ENCODE data around the gene TRPM3.

TRPM3 gene

DNA sequence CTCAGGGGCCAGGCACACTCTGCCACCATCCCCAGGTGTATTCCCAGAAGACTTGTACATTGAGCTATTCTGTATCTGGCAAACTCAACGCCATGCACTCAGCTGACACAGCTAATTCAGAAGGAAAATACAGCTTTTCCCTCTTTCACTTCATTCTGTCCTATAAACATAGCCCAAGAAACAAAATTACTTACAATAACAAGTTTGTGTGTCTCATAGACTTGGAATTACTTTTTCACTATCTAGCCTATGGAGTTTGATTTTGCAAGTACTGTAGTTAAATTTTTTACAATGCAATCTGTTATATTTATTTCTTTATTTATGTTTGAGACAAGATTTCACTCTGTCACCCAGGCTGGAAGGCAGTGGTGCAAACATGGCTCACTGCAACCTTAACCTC lies 581.9 kb downstream of the TRPM3 start:
- no peak for DNase-seq

- DNase-seq: no peak
These were observed 582.4 kb downstream of the TRPM3 start for GRCh38 chr9:70539001-70539400.

DNA sequence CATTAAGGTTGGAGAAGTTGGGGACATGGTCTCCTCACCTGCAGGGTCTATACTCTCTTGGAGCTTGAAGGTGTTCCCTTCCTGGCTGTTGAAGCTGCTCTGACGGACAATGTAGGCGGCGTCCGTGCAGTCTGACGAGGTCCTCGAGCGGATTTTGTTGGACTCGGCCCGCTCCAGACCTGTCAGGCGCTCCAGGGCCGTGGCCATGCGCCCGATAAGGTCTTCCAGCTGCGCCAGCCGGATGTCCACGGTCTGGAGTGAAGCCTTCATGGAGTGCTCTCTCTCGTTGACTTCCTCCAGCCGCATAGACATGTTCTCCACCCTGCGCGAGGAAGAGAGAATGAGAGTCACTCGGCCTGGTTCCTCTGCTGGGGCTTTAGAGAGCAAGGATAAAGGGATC lies 584.3 kb downstream of the TRPM3 start:
- no peak for DNase-seq

DNA sequence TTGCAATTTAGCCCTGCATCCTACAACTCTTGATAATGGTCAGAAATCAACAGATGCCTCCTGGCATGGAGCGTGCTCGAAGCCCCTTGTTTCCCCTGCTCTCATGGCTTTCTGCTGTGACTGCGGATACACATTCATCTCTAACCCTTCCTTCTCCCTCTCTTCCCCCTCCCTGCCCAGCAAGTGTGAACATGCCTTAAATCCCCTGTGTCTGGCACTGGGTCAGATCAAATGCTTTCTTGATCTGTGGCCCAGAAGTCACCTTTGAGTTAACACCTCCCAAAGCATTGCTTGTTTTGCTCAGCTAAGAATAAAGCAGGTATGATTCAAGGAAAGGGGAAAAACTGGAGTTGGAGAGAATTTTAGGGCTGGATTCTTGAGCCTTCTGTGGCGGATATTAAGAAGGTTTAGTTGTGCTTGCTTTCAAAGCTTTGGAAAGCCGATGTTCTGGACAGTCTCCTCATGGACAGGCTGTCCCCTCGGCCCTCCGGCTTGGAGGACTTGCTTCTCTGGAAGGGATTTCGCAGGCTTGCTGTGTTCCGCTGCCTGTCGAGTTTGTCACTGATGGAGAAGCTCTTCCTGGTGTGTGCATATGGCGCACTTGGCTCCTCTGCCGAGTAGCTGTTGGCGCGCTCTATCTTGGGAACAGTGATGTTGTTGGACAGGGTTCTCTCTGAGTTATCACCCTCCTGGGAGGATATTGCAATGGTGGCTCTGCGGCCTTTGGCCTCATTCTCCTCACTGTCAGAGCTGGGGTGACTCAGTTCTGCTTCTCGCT lies 585.7 kb downstream of the TRPM3 start:
- peak; percentile 92 to 95 for DNase-seq

DNA sequence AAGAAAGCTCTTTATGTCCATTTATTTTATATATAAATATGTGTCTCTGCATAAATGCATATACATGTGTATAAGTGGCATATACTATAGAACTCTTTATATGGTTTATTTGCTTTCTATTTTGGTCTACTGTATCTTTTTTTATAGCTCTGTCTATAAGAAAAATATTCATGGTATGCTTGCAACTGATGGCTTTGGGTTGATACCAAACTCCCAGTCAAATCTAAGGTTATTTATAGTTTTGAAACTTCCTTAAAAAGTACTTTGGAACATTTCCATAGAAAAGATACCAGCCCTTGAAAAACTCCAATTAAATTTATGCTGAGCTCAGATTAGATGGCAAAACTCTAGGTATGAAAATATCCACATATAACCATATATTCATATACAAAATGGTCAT lies 587.0 kb downstream of the TRPM3 start:
- no peak for DNase-seq

GRCh38 chr9:70534061-70534460 lies 587.4 kb downstream of the TRPM3 start:
- DNase-seq: no peak

- DNase-seq: no peak
These were observed 587.9 kb downstream of the TRPM3 start for GRCh38 chr9:70533492-70533891.

- DNase-seq: no peak
These were observed 588.7 kb downstream of the TRPM3 start for GRCh38 chr9:70532716-70533115.

DNA sequence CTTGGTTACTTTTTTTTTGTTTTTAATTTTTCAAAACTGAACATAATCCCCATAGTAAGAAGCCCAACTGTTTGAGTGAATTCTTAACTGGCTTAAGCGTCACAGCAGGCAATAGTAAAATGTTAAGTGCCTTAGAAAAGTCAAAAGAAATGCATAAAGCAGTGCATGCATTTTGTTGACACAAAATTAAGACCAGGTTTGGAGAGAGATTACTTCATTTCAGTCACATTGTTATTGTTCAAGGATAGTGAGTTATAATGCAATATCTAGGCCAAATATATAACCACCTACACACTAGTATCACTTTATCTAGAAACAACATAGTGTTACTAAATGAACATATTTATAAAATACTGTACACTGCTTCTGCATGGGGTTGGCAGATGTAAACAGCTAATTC lies 590.1 kb downstream of the TRPM3 start:
- DNase-seq: no peak

- no peak for DNase-seq
These were observed 590.7 kb downstream of the TRPM3 start for GRCh38 chr9:70530716-70531115.

DNA sequence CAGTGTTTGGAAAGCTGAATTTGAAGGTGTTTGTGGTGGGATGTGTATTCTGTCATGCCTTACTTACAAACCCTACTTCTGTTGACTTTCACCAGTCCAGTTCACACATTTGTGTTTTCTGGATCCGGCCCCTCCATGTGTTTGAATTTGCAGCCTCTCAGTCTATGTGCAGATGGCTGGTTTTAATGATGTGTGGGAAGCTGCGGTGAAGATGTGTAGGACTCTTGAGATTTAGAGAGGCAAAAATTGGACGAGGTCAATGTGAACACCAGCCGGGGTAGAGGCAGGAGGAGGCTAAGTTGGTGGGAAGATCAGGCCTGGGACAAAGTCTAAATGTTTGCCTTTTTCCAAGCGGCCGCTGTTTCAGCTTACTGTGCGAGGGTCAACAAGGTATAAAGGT lies 591.6 kb downstream of the TRPM3 start:
- DNase-seq: no peak

GRCh38 chr9:70529377-70529776 lies 592.0 kb downstream of the TRPM3 start:
- no peak for DNase-seq

DNA sequence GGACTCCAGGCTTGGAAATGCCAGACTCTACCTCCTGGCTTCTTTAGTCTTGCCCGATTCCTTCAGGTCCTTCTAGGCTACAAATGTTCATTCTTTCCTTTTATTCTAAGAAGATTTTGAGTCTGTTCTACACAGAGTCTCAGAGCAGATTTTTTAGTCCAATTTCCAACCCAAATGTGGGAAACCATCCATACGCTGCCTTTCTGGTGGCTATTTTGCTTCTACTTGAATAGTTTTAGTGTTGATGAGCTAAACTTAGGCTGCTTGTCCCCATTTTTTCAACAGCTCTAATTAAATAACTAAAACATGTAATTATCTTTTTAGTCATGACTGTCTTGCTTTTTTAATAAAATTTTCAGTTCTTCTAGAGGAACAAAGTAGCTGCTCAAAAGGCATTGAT lies 594.5 kb downstream of the TRPM3 start:
- no peak for DNase-seq

- no peak for DNase-seq
These were observed 595.9 kb downstream of the TRPM3 start for GRCh38 chr9:70525519-70525918.

DNA sequence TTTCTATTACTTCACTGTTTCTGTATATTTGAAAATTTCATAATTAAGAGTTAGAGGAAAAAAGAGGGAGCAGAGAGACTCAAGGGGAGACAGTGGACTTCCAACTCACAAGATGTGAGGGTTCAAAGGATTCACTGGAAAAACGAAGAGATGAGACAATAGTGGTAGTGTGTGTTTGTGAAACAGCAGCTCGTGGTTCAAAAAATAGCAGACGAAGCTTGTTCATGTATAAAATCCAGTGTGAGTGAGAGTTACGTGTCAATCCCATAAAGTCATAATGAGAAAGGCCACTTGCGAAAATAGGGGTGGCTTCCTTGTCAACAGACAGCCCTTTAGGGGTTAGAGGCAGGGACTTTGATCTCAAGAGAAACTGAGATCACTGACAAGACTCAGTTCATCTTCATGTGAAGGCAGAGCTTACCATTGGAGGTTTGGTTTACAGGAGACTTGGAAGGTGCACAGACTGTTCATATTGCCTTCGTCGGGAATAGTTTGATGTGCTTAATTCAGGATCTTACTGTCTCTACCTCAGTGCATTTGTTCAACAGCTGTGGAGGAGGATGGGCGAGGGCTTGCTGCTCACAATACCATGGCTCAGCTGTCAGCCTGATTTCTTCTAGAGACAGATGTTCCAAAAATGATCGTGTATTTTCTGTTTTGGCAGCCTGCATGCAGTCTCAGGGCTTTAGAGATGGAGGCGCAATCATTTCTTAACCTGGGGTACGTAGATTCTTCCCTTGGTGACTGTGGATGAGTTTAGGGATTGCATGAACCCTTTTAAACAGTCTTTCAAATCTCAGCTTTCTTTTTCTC lies 601.3 kb downstream of the TRPM3 start:
- no peak for DNase-seq

GRCh38 chr9:70517926-70518610 lies 603.4 kb downstream of the TRPM3 start:
- DNase-seq: no peak

DNA sequence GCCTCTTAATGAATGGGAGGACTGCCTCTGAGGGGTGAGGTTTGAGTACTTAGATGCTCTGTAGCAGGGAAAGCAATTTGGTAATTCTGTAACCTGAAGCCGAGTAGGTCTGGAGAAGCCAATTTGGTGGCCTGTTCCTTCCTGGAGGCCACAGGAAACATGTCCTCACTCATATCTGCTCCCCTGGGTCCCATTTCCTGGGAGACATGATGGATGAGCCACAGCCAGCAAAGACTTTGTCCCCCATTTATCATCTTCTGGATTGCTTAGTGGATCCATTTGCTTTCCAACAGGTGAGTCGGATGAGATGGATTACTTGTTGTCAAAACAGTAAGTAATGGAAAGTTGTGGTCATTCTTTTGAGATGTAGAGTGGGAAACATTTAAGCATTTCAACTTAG lies 607.1 kb downstream of the TRPM3 start:
- no peak for DNase-seq

- DNase-seq: no peak
These were observed 609.6 kb downstream of the TRPM3 start for GRCh38 chr9:70511858-70512257.

GRCh38 chr9:70510157-70510770 lies 611.2 kb downstream of the TRPM3 start:
- no peak for DNase-seq

GRCh38 chr9:70506159-70506558 lies 615.3 kb downstream of the TRPM3 start:
- no peak for DNase-seq

DNA sequence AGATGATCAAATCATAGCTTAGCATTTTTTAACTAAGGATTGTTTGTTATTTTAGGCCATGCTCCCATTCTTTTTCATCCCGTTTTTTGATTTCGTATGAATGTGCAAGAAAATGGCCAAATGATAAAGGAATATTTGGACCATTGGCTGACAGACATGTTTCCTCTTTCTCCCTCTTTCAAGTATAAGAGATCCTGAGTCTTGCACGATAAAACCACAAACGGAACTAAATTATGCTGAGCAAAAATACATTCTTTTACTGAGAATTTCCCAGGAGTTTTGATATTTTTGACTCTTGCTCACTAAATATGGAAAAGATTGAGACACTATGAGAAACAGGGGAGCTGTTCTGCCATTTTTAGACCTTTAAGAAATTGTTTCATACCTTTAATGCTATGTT lies 616.6 kb downstream of the TRPM3 start:
- no peak for DNase-seq

- DNase-seq: no peak
These were observed 618.7 kb downstream of the TRPM3 start for GRCh38 chr9:70502690-70503089.

- no peak for DNase-seq
These were observed 620.6 kb downstream of the TRPM3 start for GRCh38 chr9:70500793-70501192.
